Measurements from ENCODE around the gene CENPP.

Gene CENPP

DNA sequence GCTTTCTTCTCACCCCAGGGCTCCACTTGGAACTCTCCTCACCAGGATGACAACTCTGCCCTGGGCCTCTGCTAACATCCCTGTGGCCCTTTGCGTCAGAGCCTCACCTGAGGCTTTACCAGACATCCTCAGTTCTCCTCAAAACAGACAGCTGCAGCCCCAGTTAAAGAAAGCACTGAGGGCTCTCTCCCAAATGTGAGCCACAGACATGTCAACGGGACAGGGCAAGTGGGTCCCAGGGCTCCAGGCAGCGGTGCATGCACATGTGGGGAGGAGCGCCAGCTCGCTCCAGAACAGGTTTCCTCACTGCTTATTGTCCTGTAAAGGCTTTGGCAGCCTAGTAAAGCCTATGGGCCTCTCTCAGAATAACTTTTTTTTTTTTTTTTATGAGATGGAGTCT is 306.9 kb downstream of the CENPP start:
- Histone ChIP-seq H3K9me3 (no peaks in the 10 kb centered on the region), H3K27ac (no peak overlapping the region), H3K36me3 (peaks cover 65% of the 10 kb centered on the region), H3K27me3 (no peaks in the 10 kb centered on the region), H3K4me1 (ENCODE audit: control insufficient read depth in 1 of 2, insufficient read depth in 1 of 2, low read depth in 1 of 2, low read length in 1 of 2) (no peaks in the 10 kb centered on the region), H3K4me3 (ENCODE audit: low read depth in 1 of 2, low read length in 1 of 2) (no peak overlapping the region)
- TF ChIP-seq, protein P1, sequence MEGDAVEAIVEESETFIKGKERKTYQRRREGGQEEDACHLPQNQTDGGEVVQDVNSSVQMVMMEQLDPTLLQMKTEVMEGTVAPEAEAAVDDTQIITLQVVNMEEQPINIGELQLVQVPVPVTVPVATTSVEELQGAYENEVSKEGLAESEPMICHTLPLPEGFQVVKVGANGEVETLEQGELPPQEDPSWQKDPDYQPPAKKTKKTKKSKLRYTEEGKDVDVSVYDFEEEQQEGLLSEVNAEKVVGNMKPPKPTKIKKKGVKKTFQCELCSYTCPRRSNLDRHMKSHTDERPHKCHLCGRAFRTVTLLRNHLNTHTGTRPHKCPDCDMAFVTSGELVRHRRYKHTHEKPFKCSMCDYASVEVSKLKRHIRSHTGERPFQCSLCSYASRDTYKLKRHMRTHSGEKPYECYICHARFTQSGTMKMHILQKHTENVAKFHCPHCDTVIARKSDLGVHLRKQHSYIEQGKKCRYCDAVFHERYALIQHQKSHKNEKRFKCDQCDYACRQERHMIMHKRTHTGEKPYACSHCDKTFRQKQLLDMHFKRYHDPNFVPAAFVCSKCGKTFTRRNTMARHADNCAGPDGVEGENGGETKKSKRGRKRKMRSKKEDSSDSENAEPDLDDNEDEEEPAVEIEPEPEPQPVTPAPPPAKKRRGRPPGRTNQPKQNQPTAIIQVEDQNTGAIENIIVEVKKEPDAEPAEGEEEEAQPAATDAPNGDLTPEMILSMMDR (IDR thresholded peaks at IDR 0.05), result no peak

DNA sequence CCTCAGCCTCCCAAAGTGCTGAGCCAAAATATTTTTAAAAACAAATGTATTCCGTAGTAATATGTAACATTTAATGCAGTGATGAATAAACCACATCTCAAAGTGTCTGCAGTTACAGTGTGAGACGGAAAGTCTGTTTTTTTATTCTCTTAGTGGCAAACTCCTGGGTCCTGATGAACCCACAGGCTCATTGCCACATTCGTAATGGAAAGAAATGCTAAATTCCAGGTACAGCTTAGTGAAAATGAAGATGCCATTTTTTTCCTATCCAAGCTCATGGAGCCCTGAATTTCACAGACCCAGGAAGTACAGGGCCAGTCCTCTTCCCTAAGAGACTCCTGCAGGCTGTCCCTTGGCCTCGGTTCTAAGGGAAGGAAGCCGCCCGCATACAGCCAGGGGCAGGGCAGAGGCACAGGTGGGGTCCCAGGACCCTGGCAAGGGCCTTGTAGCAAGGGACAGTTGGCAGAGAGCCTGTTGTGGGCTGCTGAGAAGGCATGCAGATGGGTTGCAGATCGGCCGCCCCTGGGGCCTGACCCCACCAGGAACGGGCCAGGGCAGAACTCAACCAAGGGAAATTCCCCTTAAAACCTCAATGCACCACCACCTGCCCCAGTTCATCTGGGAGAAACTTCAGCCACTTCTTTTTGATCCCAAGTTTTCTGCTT is 308.0 kb downstream of the CENPP start:
- no peak overlapping the region for H3K4me3 ChIP-seq (ENCODE audit: low read depth in 1 of 2, low read length in 1 of 2)
- TF ChIP-seq, protein P1 (IDR thresholded peaks at IDR 0.05), result no peak
- peaks cover 76% of the 10 kb centered on the region for H3K36me3 ChIP-seq

DNA sequence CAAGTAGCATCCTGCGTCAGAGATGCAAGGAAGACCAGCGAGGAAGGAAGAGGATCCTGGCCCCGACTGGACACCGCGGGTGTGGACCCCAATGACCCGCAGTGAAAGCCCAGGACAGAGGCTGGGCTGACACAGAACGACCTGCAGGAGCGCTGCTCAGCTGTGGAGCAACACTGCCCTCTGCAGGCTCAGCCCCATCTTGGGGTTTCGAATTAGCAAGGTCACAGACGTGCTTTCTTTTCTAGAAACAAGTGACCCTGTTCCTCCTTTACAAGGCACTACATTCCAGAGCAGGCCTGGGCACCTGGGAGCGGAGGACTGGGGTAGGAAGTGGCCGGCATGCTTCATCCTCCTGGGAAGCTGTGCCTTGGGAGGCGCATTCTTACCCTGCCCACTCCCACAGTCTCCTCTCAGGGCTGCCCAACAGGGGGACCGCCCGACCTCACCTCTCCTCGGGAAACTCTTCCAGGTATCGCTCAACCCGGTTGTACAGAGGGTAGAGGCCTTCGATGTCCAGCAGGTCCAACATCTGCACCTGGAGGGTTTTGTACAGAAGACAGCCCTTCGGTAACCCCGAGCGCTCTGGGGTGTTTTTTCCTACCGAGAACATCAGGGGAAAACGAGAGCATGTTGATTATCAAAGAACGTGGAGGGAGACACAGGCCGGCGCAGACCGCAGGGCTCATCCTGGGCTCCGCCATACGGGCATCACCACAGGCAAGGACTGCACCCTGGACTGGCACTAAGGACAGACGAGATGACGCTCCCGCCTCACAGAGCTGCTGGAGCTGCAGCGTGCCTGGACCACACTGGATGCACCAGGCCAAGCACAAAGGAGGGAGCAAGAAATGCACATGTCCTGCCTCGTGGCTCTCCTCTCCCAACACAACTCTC is 309.2 kb downstream of the CENPP start:
- Histone ChIP-seq H3K4me3 (ENCODE audit: low read depth in 1 of 2, low read length in 1 of 2) (no peak overlapping the region), H3K9me3 (no peaks in the 10 kb centered on the region), H3K4me1 (ENCODE audit: control insufficient read depth in 1 of 2, insufficient read depth in 1 of 2, low read depth in 1 of 2, low read length in 1 of 2) (no peaks in the 10 kb centered on the region), H3K36me3 (peaks cover 88% of the 10 kb centered on the region), H3K27ac (no peak overlapping the region), H3K27me3 (no peaks in the 10 kb centered on the region)
- TF ChIP-seq, protein P1 (IDR thresholded peaks at IDR 0.05), result peak; percentile 56

More for the DNA sequence above, 308.0 kb downstream of the CENPP start:
- H3K9me3 ChIP-seq, result no peaks in the 10 kb centered on the region
- H3K4me1 ChIP-seq (ENCODE audit: control insufficient read depth in 1 of 2, insufficient read depth in 1 of 2, low read depth in 1 of 2, low read length in 1 of 2), result no peaks in the 10 kb centered on the region
- no peak overlapping the region for H3K27ac ChIP-seq
- no peaks in the 10 kb centered on the region for H3K27me3 ChIP-seq

DNA sequence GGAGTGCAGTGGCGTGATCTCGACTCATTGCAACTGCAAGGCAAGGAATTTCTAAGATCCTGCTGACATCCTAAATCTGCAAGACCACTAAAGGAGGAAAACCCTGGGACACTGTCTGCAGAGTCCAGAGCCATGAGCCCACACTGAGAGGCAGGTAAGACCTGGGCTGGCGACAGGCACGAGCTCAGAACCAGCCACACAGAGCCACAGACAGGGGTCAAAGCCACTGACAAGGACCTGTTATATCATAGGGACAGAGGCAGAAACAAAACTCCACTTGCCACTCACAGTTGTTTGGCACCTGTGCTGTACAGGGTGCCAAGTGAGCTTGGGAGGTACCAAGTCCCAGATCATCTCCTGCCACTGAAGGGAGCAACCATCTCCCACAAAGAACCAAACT is 310.0 kb downstream of the CENPP start:
- H3K27me3 ChIP-seq, result no peaks in the 10 kb centered on the region
- H3K36me3 ChIP-seq, result peaks cover 96% of the 10 kb centered on the region
- H3K9me3 ChIP-seq, result no peaks in the 10 kb centered on the region
- no peaks in the 10 kb centered on the region for H3K4me1 ChIP-seq (ENCODE audit: control insufficient read depth in 1 of 2, insufficient read depth in 1 of 2, low read depth in 1 of 2, low read length in 1 of 2)
- no peak overlapping the region for H3K27ac ChIP-seq
- TF ChIP-seq, protein P1 (IDR thresholded peaks at IDR 0.05), result no peak
- no peak overlapping the region for H3K4me3 ChIP-seq (ENCODE audit: low read depth in 1 of 2, low read length in 1 of 2)

DNA sequence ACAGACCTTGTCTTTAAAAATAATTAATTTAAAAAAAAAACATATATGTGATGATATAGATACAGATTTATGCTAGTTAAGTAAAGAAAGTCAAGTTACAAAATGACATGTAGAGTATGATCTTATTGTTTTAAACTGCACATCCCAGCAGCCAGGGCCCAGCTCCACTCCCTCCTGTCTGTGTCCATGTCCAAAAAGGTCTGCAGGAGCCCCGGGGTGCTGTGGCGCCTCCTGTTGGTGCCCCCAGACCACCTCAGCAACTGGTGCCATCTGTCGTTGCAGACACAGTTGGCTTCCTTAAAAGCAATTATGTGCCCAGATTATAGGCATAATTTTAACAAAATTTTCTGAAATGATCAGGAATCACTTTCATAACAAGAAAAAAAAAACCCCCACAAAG is 310.9 kb downstream of the CENPP start:
- Histone ChIP-seq H3K4me1 (ENCODE audit: control insufficient read depth in 1 of 2, insufficient read depth in 1 of 2, low read depth in 1 of 2, low read length in 1 of 2) (no peaks in the 10 kb centered on the region), H3K9me3 (no peaks in the 10 kb centered on the region), H3K27me3 (no peaks in the 10 kb centered on the region), H3K36me3 (peaks cover 100% of the 10 kb centered on the region), H3K4me3 (ENCODE audit: low read depth in 1 of 2, low read length in 1 of 2) (no peak overlapping the region), H3K27ac (no peak overlapping the region)
- TF ChIP-seq, protein P1 (IDR thresholded peaks at IDR 0.05), result no peak
